Measurements from ENCODE around the gene CORIN. TPM values are rescaled to one million over a fixed set of nuclear protein-coding genes. Genes with fewer than 3 reads are reported as not detected.

The CORIN gene
- total and polyA plus RNA-seq, 10 of the 15 experiments (the other 5 are each of a cell fraction or from before 2014, with no cell fraction given), result 0.02 to 0.45 (median 0.09) TPM; not detected in 3

- TF ChIP-seq BHLHE40 (IDR thresholded peaks at IDR 0.05; ENCODE audit: borderline replicate concordance in 1 of 2, low read depth in 2 of 2, low read length in 1 of 2) (no peak), HDGF (IDR thresholded peaks at IDR 0.05) (no peak)
Measured at GRCh38 chr4:47640911-47641310, 197.0 kb downstream of the CORIN start (continued).

DNA sequence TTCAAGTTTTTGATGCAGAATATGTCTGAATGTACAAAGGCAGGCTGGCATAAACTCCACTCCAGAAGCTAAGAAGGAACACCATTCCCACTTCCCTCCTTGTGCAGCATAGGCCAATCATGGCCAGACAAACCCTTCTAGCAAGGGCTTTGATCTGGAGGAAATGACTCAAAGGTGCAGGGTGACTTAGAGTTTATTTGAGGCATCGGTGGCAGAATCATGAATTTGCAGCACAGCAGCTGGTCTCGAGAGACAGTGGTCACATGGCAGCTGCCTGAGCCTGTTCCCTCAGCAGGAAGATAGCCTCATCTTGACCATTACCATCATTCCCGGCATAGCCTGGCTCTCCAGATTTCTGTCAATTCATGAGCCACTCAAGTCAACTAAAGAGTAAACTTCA lies 198.3 kb downstream of the CORIN start:
- Histone ChIP-seq H4K20me1 (ENCODE audit: control insufficient read depth, insufficient read depth) (no peaks in the 10 kb centered on the region), H3K79me2 (ENCODE audit: control insufficient read depth, insufficient read depth, low read length) (no peaks in the 10 kb centered on the region), H3K4me2 (ENCODE audit: control insufficient read depth, insufficient read depth) (no peak overlapping the region), H3K27ac (ENCODE audit: control insufficient read depth, insufficient read depth) (no peak overlapping the region), H3K9ac (ENCODE audit: control insufficient read depth, insufficient read depth, low read length) (no peak overlapping the region), H2AFZ (ENCODE audit: control insufficient read depth, low read depth, low read length) (no peak overlapping the region), H3K4me3 (no peak overlapping the region), H3K27me3 (replicated peaks in 1 of 2; ENCODE audit: control insufficient read depth in 2 of 2, insufficient read depth in 2 of 2, low read length in 1 of 2) (no peaks in the 10 kb centered on the region), H3K36me3 (ENCODE audit: control insufficient read depth in 2 of 2, insufficient read depth in 2 of 2, low read length in 1 of 2) (no peaks in the 10 kb centered on the region), H3K4me1 (ENCODE audit: control insufficient read depth, insufficient read depth, low read length) (no peaks in the 10 kb centered on the region), H3K9me3 (replicated peaks; ENCODE audit: control insufficient read depth, insufficient read depth, low read length) (no peaks in the 10 kb centered on the region; the same call in 2 of the 3 replicates)
- ChIA-PET SMC1A (ENCODE audit: uncharacterized antibody, unreplicated experiment) (no interaction called here), RAD21 (ENCODE audit: unreplicated experiment) (interaction anchor here (1.3 kb wide), 1 partner anchor 12 kb away, joined by 3 read pairs; no protein-coding TSS in a partner anchor), CTCF (no interaction called here), POLR2A (no interaction called here)
- no peak for FAIRE-seq
- intact Hi-C loops (cut with micrococcal nuclease; ENCODE audit: unreplicated experiment), result no loop called here
- TF ChIP-seq SMC3 (IDR thresholded peaks at IDR 0.05; ENCODE audit: borderline replicate concordance, low read length), result no peak
- TF ChIP-seq ZNF217 (IDR thresholded peaks at IDR 0.05), result no peak
- no peak for TF ChIP-seq GATAD2B (conservative IDR thresholded peaks at IDR 0.05; ENCODE audit: low read depth)
- no peak for TF ChIP-seq NR2C1 (IDR thresholded peaks at IDR 0.05)
- TF ChIP-seq CBFB (IDR thresholded peaks at IDR 0.05; ENCODE audit: low read depth), result no peak
- TF ChIP-seq KDM1A (IDR thresholded peaks at IDR 0.05; ENCODE audit: borderline replicate concordance), result no peak
- no peak for TF ChIP-seq CBX3 (IDR thresholded peaks at IDR 0.05; ENCODE audit: borderline replicate concordance, low read depth)
- TF ChIP-seq BMI1 (IDR thresholded peaks at IDR 0.05; ENCODE audit: borderline replicate concordance), result no peak
- no peak for TF ChIP-seq SIX5 (IDR thresholded peaks at IDR 0.05; ENCODE audit: low read depth, low read length, severe bottlenecking)
- TF ChIP-seq ZNF207 (IDR thresholded peaks at IDR 0.05; ENCODE audit: borderline replicate concordance), result no peak
- no peak for TF ChIP-seq JUND (IDR thresholded peaks at IDR 0.05; ENCODE audit: low read depth, low read length)
- no peak for ATAC-seq
- BruUV-seq (replicated peaks), result no TSS peak
- in situ Hi-C loops (cut with MboI), result no loop called here
- WGBS (ENCODE audit: insufficient coverage, insufficient replicate concordance, low lambda C conversion rate, missing lambda C conversion rate), result 29% methylated on average over 3 of the region's 3 CpGs
- DNase-seq (ENCODE audit: low read depth, low spot score), result no peak

Data from GM12878 (cell line).